Gastroesophageal sphincter (tissue), 4 donors: ENCODE results near the gene IL20RB. TPM values are rescaled to one million over a fixed set of nuclear protein-coding genes. Genes with fewer than 3 reads are reported as not detected.
A peak's percentile ranks its signal among the peaks of the same experiment; 100 is the strongest.

ENCODE experiments used
- ATAC-seq: fragments of 150-250 bp; one replicate; pipeline ENCODE4 v1.9.1; 2016; ENCODE audit warnings: mild to moderate bottlenecking, moderate library complexity
- H3K27ac ChIP-seq, 4 donors: fragments of 200-600 bp; sonication (generic) in 3 of 4; 1 replicate in 3 of 4; 2 replicates in 1 of 4; pipeline ENCODE4 v1.5.1; 2016 to 2019
- H3K27me3 ChIP-seq: fragments of 200-600 bp; sonication (generic); one replicate; pipeline ENCODE4 v1.5.1; 2019
- H3K36me3 ChIP-seq, 2 donors: fragments of 200-600 bp; sonication (generic); one replicate each; pipeline ENCODE4 v1.5.1; 2019; ENCODE audit warnings: control low read depth in 1 of 2
- H3K4me1 ChIP-seq, 3 donors: fragments of 200-600 bp; sonication (generic); 1 replicate in 2 of 3; 2 replicates in 1 of 3; pipeline ENCODE4 v1.5.1; 2016 to 2019; ENCODE audit warnings: control low read depth in 2 of 3
- H3K4me3 ChIP-seq, 2 donors: fragments of 200-600 bp; sonication (generic); one replicate each; pipeline ENCODE4 v1.5.1; 2019; ENCODE audit warnings: mild to moderate bottlenecking in 1 of 2, moderate library complexity in 1 of 2
- H3K9me3 ChIP-seq, 3 donors: fragments of 200-600 bp; sonication (generic); one replicate each; pipeline ENCODE4 v1.5.1; 2017 to 2019; ENCODE audit warnings: control low read depth in 2 of 3
- CTCF ChIP-seq, 4 experiments: fragments of 200-600 bp in 2 of 4; fragments of 450-650 bp in 2 of 4; sonication (generic) in 1 of 4; IDR thresholded peaks; one replicate each; pipeline ENCODE4 v1.5.1; 2017 to 2019; ENCODE audit warnings: antibody characterized with exemption in 4 of 4, mild to moderate bottlenecking in 2 of 4, moderate library complexity in 2 of 4
- EP300 ChIP-seq: sonication (generic); formaldehyde crosslinking; IDR thresholded peaks from one replicate; pipeline ENCODE4 v1.6.1; 2017; ENCODE audit warnings: antibody characterized with exemption, mild to moderate bottlenecking
- POLR2A ChIP-seq, 2 donors: fragments of 450-650 bp; IDR thresholded peaks; one replicate each; pipeline ENCODE4 v1.6.1; 2017; ENCODE audit warnings: antibody characterized with exemption in 2 of 2, mild to moderate bottlenecking in 2 of 2, moderate library complexity in 1 of 2
- POLR2AphosphoS5 ChIP-seq: sonication (generic); formaldehyde crosslinking; IDR thresholded peaks from one replicate; pipeline ENCODE4 v1.6.1; 2017; ENCODE audit warnings: antibody characterized with exemption
- WGBS, 2 donors: methylation state at CpG; one replicate each; pipeline ENCODE4 v1.1.5; 2018; ENCODE audit warnings: low coverage in 1 of 2; 5-methylcytosine and 5-hydroxymethylcytosine counted together
- total RNA-seq, 4 donors: library from RNA; depleted of rRNA; stranded (reverse); fragments of >200 nt; gene quantifications; one replicate each; pipeline ENCODE4 v1.1.0, GENCODE V29; 2016

IL20RB gene
- total RNA-seq, 4 donors from 2014 or later: 0.62 to 7.3 (median 1.0) TPM

- Histone ChIP-seq H3K4me3 (peak overlapping the region; percentile 30 to 35), H3K9me3 (no peaks in the 10 kb centered on the region), H3K27me3 (no peaks in the 10 kb centered on the region), H3K36me3 (peaks cover 0 to 11% of the 10 kb centered on the region in 2 donors), H3K4me1 (peaks cover 0 to 71% (median 12%) of the 10 kb centered on the region in 3 donors), H3K27ac (peak overlapping the region in 3 of 4 donors; percentile 34 to 55 (median 42))
- TF ChIP-seq POLR2AphosphoS5 (no peak), EP300 (no peak), POLR2A (IDR thresholded peaks at IDR 0.05) (no peak), CTCF (IDR thresholded peaks at IDR 0.05) (no peak)
- ATAC-seq: no peak
- WGBS, 2 donors: 77 to 83% methylated on average over 1 to 2 of the region's 4 CpGs
Measured at GRCh38 chr3:136931606-136932005, 26.2 kb upstream of the IL20RB start.

- H3K36me3 ChIP-seq: peaks cover 0 to 17% of the 10 kb centered on the region in 2 donors
- H3K27ac ChIP-seq: no peak overlapping the region
- no peaks in the 10 kb centered on the region for H3K27me3 ChIP-seq
- ATAC-seq: no peak
- H3K4me3 ChIP-seq: peak overlapping the region in 1 of 2 donors; percentile 30
- TF ChIP-seq POLR2AphosphoS5 (no peak), EP300 (no peak), POLR2A (IDR thresholded peaks at IDR 0.05) (no peak), CTCF (IDR thresholded peaks at IDR 0.05) (no peak)
- 57 to 65% methylated on average over 1 of the region's 1 CpG for WGBS, 2 donors
- peaks cover 0 to 71% (median 12%) of the 10 kb centered on the region in 3 donors for H3K4me1 ChIP-seq
- H3K9me3 ChIP-seq: peaks cover 0 to 4% (median 0%) of the 10 kb centered on the region in 3 donors
Measured at GRCh38 chr3:136932523-136932922, 25.3 kb upstream of the IL20RB start.

- H3K27me3 ChIP-seq: no peaks in the 10 kb centered on the region
- WGBS, 2 donors: 56 to 82% methylated on average over 1 of the region's 1 CpG
- H3K9me3 ChIP-seq: peaks cover 0 to 4% (median 0%) of the 10 kb centered on the region in 3 donors
- no peak for ATAC-seq
- peak overlapping the region in 1 of 2 donors; percentile 8 for H3K4me3 ChIP-seq
- peaks cover under 1 to 75% (median 11%) of the 10 kb centered on the region in 3 donors for H3K4me1 ChIP-seq
- peaks cover 0 to 14% of the 10 kb centered on the region in 2 donors for H3K36me3 ChIP-seq
- TF ChIP-seq POLR2AphosphoS5: no peak
- TF ChIP-seq POLR2A (IDR thresholded peaks at IDR 0.05): no peak
- no peak for TF ChIP-seq EP300
- no peak overlapping the region for H3K27ac ChIP-seq
Measured at GRCh38 chr3:136932978-136933772, 24.6 kb upstream of the IL20RB start.

- no peaks in the 10 kb centered on the region for H3K27me3 ChIP-seq
- peaks cover 0 to 11% of the 10 kb centered on the region in 2 donors for H3K36me3 ChIP-seq
- TF ChIP-seq EP300 (no peak), POLR2A (IDR thresholded peaks at IDR 0.05) (no peak), CTCF (IDR thresholded peaks at IDR 0.05) (no peak), POLR2AphosphoS5 (no peak)
- peaks cover 4 to 64% (median 4%) of the 10 kb centered on the region in 3 donors for H3K4me1 ChIP-seq
- H3K4me3 ChIP-seq: no peak overlapping the region
- whole genome bisulfite sequencing, 2 donors: 91% methylated on average over 1 of the region's 1 CpG; no CpG with 5 or more reads in 1 of the 2 donors
- no peak for ATAC-seq
- H3K27ac ChIP-seq: no peak overlapping the region
- peaks cover 0 to 4% (median 0%) of the 10 kb centered on the region in 3 donors for H3K9me3 ChIP-seq
Measured at GRCh38 chr3:136937175-136937574, 20.6 kb upstream of the IL20RB start.

GRCh38 chr3:136937851-136938250, 19.9 kb upstream of the IL20RB start:
- H3K4me1 ChIP-seq: peaks cover 0 to 64% (median 4%) of the 10 kb centered on the region in 3 donors
- peaks cover 0 to 4% (median 0%) of the 10 kb centered on the region in 3 donors for H3K9me3 ChIP-seq
- WGBS, 2 donors: 28 to 47% methylated on average over 2 of the region's 2 CpGs
- peaks cover 0 to 11% of the 10 kb centered on the region in 2 donors for H3K36me3 ChIP-seq
- ATAC-seq: no peak
- no peak for TF ChIP-seq EP300
- TF ChIP-seq POLR2A (IDR thresholded peaks at IDR 0.05): no peak
- TF ChIP-seq CTCF (IDR thresholded peaks at IDR 0.05): no peak
- H3K27ac ChIP-seq: no peak overlapping the region
- no peaks in the 10 kb centered on the region for H3K27me3 ChIP-seq
- no peak overlapping the region for H3K4me3 ChIP-seq
